GM12878 (cell line): ENCODE results near the gene HNRNPLL. TPM values are rescaled to one million over a fixed set of nuclear protein-coding genes. Genes with fewer than 3 reads are reported as not detected.
A peak's percentile ranks its signal among the peaks of the same experiment; 100 is the strongest.

Experiments
- EGR1 ChIP-seq, 2 experiments: IDR thresholded peaks; 1 replicate in 1 of 2; 2 replicates in 1 of 2; pipeline ENCODE4 v1.6.1; 2011 to 2012; ENCODE audit warnings: low read depth in 2 of 2, low read length in 2 of 2, borderline replicate concordance in 1 of 2, mild to moderate bottlenecking in 1 of 2, moderate library complexity in 1 of 2
- HCFC1 ChIP-seq: fragments of 150-350 bp; IDR thresholded peaks from 2 replicates; pipeline ENCODE4 v1.6.1; 2014; ENCODE audit warnings: low read length
- SUZ12 ChIP-seq: fragments of 200-600 bp; sonication (generic); IDR thresholded peaks from one replicate; pipeline ENCODE4 v1.6.1; 2018; ENCODE audit warnings: antibody characterized with exemption, mild to moderate bottlenecking; ENCODE audit not compliant: unreplicated experiment
- polyA plus RNA-seq, 11 experiments: library from polyadenylated mRNA; depleted of rRNA in 4 of 11; unstranded in 6 of 11; stranded (reverse) in 5 of 11; fragments of >200 nt; fragmentation: Nextera tagmentation in 4 of 11; fragmentation: Illumina TruSeq in 1 of 11; extraction: Ambion mirVana in 4 of 11; extraction: Trizol in 1 of 11; gene quantifications; 1 replicate in 1 of 11; 2 replicates in 10 of 11; pipeline versions ENCODE4 v1.2.1 to v1.2.3, GENCODE V29; 2011 to 2016; ENCODE audit warnings: inconsistent platforms in 2 of 11, missing spikeins in 2 of 11, low read depth in 1 of 11
- total RNA-seq, 4 experiments: library from RNA; depleted of rRNA in 3 of 4; stranded (reverse); fragments of >200 nt in 3 of 4; fragmentation: Illumina TruSeq in 1 of 4; extraction: Trizol in 1 of 4; gene quantifications; 2 replicates each; pipeline versions ENCODE4 v1.2.1 to v1.2.3, GENCODE V29; 2013 to 2021
- TF ChIP-seq, protein P1 (sequence below): fragments of 450-650 bp; IDR thresholded peaks from 2 replicates; pipeline ENCODE4 v1.6.1; 2017; ENCODE audit warnings: mild to moderate bottlenecking
- TF ChIP-seq, protein P2 (sequence below): fragments of 450-650 bp; IDR thresholded peaks from 2 replicates; pipeline ENCODE4 v1.6.1; 2017; ENCODE audit warnings: mild to moderate bottlenecking, moderate library complexity

HNRNPLL gene
- total and polyA plus RNA-seq, 10 of the 15 experiments (the other 5 are each of a cell fraction or from before 2014, with no cell fraction given) = 0.98 to 27.1 (median 2.9) TPM

GRCh38 chr2:38535744-38536506 is 66.8 kb downstream of the HNRNPLL start (continued):
- TF ChIP-seq, protein P1, sequence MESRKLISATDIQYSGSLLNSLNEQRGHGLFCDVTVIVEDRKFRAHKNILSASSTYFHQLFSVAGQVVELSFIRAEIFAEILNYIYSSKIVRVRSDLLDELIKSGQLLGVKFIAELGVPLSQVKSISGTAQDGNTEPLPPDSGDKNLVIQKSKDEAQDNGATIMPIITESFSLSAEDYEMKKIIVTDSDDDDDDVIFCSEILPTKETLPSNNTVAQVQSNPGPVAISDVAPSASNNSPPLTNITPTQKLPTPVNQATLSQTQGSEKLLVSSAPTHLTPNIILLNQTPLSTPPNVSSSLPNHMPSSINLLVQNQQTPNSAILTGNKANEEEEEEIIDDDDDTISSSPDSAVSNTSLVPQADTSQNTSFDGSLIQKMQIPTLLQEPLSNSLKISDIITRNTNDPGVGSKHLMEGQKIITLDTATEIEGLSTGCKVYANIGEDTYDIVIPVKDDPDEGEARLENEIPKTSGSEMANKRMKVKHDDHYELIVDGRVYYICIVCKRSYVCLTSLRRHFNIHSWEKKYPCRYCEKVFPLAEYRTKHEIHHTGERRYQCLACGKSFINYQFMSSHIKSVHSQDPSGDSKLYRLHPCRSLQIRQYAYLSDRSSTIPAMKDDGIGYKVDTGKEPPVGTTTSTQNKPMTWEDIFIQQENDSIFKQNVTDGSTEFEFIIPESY = peak; percentile 85
- TF ChIP-seq EGR1 (IDR thresholded peaks at IDR 0.05; ENCODE audit: borderline replicate concordance in 1 of 2, low read depth in 2 of 2, low read length in 2 of 2) (no peak), HCFC1 (no peak), SUZ12 (no peak)
- TF ChIP-seq, protein P2, sequence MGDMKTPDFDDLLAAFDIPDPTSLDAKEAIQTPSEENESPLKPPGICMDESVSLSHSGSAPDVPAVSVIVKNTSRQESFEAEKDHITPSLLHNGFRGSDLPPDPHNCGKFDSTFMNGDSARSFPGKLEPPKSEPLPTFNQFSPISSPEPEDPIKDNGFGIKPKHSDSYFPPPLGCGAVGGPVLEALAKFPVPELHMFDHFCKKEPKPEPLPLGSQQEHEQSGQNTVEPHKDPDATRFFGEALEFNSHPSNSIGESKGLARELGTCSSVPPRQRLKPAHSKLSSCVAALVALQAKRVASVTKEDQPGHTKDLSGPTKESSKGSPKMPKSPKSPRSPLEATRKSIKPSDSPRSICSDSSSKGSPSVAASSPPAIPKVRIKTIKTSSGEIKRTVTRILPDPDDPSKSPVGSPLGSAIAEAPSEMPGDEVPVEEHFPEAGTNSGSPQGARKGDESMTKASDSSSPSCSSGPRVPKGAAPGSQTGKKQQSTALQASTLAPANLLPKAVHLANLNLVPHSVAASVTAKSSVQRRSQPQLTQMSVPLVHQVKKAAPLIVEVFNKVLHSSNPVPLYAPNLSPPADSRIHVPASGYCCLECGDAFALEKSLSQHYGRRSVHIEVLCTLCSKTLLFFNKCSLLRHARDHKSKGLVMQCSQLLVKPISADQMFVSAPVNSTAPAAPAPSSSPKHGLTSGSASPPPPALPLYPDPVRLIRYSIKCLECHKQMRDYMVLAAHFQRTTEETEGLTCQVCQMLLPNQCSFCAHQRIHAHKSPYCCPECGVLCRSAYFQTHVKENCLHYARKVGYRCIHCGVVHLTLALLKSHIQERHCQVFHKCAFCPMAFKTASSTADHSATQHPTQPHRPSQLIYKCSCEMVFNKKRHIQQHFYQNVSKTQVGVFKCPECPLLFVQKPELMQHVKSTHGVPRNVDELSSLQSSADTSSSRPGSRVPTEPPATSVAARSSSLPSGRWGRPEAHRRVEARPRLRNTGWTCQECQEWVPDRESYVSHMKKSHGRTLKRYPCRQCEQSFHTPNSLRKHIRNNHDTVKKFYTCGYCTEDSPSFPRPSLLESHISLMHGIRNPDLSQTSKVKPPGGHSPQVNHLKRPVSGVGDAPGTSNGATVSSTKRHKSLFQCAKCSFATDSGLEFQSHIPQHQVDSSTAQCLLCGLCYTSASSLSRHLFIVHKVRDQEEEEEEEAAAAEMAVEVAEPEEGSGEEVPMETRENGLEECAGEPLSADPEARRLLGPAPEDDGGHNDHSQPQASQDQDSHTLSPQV = no peak
